ENCODE results near the gene HCFC1. TPM values are rescaled to one million over a fixed set of nuclear protein-coding genes. Genes with fewer than 3 reads are reported as not detected.

HCFC1 gene
- total and polyA plus RNA-seq, 9 of the 15 experiments (the other 6 are each of a cell fraction or from before 2014, with no cell fraction given): 2.8 to 133 (median 17.1) TPM

DNA sequence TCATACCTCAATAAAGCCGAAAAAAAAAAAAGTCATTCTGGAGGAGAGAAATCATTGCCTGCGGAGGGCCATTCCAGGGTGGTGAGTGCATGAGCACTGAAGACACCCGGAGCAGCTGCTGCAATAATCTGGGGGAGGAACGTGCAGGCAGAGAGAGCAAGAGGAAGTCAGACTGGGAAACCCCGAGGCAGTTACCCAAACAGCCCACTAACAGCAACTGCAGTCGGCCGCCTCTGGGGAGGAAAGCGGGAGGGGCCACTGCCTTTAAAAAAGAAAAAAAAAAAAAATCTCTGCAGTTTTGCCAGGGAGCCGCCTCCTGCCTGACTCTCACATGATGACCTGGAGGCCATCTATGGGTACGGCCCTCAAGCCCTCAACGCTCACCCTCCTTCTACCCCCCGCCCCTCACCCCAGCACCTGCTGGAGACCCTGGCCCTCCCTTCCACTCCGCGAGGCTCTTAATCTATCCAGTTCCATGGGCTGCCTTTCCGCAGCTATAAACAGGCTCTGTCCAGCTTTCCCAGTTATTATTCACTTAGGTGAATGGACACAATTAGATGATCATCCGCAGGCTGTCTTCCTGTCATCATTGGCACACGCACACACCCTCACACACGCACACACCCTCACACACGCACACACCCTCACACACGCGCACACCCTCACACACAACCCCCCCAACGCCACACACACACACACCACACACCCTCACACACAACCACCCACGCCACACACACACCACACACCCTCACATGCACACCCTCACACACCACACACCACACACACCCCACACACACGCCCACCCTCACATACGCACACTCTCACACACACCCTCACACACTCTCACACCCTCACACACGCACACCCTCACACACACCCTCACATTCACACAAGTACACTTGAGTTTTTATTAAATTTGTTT lies 70.5 kb downstream of the HCFC1 start (continued):
- TF ChIP-seq, protein P1, sequence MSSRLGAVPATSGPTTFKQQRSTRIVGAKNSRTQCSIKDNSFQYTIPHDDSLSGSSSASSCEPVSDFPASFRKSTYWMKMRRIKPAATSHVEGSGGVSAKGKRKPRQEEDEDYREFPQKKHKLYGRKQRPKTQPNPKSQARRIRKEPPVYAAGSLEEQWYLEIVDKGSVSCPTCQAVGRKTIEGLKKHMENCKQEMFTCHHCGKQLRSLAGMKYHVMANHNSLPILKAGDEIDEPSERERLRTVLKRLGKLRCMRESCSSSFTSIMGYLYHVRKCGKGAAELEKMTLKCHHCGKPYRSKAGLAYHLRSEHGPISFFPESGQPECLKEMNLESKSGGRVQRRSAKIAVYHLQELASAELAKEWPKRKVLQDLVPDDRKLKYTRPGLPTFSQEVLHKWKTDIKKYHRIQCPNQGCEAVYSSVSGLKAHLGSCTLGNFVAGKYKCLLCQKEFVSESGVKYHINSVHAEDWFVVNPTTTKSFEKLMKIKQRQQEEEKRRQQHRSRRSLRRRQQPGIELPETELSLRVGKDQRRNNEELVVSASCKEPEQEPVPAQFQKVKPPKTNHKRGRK (tag; IDR thresholded peaks at IDR 0.05): no peak
- TF ChIP-seq GATAD2A (IDR thresholded peaks at IDR 0.05) (no peak), HLTF (IDR thresholded peaks at IDR 0.05) (no peak), CHD2 (IDR thresholded peaks at IDR 0.05; ENCODE audit: low read depth, low read length) (no peak), PRMT5 (CRISPR knock-in tag; IDR thresholded peaks at IDR 0.05) (no peak), BHLHE40 (IDR thresholded peaks at IDR 0.05; ENCODE audit: low read length) (peak; percentile 92), NR4A1 (CRISPR knock-in tag; IDR thresholded peaks at IDR 0.05) (no peak), NR4A1 (tag; IDR thresholded peaks at IDR 0.05) (no peak), IFI16 (CRISPR knock-in tag; IDR thresholded peaks at IDR 0.05) (no peak), HNRNPLL (IDR thresholded peaks at IDR 0.05; ENCODE audit: low read depth, low read length, poor library complexity, severe bottlenecking) (no peak), TEAD2 (tag; IDR thresholded peaks at IDR 0.05) (no peak), CBFB (CRISPR knock-in tag; IDR thresholded peaks at IDR 0.05) (no peak), HDAC1 (IDR thresholded peaks at IDR 0.05) (no peak; a peak in 1 of 4 replicates), ZNF134 (CRISPR knock-in tag; conservative IDR thresholded peaks at IDR 0.05) (no peak)
- TF ChIP-seq, protein P2, sequence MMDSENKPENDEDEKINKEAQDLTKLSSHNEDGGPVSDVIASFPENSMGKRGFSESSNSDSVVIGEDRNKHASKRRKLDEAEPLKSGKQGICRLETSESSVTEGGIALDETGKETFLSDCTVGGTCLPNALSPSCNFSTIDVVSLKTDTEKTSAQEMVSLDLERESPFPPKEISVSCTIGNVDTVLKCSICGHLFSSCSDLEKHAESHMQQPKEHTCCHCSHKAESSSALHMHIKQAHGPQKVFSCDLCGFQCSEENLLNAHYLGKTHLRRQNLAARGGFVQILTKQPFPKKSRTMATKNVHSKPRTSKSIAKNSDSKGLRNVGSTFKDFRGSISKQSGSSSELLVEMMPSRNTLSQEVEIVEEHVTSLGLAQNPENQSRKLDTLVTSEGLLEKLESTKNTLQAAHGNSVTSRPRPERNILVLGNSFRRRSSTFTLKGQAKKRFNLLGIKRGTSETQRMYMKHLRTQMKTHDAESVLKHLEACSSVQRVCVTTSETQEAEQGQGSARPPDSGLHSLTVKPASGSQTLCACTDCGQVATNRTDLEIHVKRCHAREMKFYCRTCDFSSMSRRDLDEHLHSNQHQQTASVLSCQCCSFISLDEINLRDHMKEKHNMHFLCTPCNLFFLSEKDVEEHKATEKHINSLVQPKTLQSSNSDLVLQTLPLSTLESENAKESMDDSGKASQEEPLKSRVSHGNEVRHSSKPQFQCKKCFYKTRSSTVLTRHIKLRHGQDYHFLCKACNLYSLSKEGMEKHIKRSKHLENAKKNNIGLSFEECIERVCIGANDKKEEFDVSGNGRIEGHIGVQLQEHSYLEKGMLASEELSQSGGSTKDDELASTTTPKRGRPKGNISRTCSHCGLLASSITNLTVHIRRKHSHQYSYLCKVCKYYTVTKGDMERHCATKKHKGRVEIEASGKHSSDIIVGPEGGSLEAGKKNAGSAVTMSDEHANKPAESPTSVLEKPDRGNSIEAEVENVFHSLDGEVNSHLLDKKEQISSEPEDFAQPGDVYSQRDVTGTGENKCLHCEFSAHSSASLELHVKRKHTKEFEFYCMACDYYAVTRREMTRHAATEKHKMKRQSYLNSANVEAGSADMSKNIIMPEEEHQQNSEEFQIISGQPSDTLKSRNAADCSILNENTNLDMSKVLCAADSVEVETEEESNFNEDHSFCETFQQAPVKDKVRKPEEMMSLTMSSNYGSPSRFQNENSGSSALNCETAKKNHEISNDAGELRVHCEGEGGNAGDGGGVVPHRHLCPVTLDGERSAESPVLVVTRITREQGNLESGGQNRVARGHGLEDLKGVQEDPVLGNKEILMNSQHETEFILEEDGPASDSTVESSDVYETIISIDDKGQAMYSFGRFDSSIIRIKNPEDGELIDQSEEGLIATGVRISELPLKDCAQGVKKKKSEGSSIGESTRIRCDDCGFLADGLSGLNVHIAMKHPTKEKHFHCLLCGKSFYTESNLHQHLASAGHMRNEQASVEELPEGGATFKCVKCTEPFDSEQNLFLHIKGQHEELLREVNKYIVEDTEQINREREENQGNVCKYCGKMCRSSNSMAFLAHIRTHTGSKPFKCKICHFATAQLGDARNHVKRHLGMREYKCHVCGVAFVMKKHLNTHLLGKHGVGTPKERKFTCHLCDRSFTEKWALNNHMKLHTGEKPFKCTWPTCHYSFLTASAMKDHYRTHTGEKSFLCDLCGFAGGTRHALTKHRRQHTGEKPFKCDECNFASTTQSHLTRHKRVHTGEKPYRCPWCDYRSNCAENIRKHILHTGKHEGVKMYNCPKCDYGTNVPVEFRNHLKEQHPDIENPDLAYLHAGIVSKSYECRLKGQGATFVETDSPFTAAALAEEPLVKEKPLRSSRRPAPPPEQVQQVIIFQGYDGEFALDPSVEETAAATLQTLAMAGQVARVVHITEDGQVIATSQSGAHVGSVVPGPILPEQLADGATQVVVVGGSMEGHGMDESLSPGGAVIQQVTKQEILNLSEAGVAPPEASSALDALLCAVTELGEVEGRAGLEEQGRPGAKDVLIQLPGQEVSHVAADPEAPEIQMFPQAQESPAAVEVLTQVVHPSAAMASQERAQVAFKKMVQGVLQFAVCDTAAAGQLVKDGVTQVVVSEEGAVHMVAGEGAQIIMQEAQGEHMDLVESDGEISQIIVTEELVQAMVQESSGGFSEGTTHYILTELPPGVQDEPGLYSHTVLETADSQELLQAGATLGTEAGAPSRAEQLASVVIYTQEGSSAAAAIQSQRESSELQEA (IDR thresholded peaks at IDR 0.05; ENCODE audit: low read depth): no peak
- TF ChIP-seq, protein P3, sequence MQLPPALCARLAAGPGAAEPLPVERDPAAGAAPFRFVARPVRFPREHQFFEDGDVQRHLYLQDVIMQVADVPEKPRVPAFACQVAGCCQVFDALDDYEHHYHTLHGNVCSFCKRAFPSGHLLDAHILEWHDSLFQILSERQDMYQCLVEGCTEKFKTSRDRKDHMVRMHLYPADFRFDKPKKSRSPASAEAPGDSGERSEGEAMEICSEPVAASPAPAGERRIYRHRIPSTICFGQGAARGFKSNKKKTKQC (CRISPR knock-in tag; IDR thresholded peaks at IDR 0.05): no peak
